ENCODE results near the gene PRKAG1. TPM values are rescaled to one million over a fixed set of nuclear protein-coding genes. Genes with fewer than 3 reads are reported as not detected.

The PRKAG1 gene
- total and polyA plus RNA-seq, 10 of the 15 experiments (the other 5 are each of a cell fraction or from before 2014, with no cell fraction given), result 44.5 to 91.6 (median 60.9) TPM

- ChIA-PET SMC1A (ENCODE audit: uncharacterized antibody, unreplicated experiment) (no interaction called here), RAD21 (ENCODE audit: unreplicated experiment) (no interaction called here), CTCF (no interaction called here), POLR2A (no interaction called here)
- in situ Hi-C loops (cut with MboI), result no loop called here
- Histone ChIP-seq H3K27ac (ENCODE audit: control insufficient read depth, insufficient read depth) (no peak overlapping the region), H3K9ac (ENCODE audit: control insufficient read depth, insufficient read depth, low read length) (no peak overlapping the region), H4K20me1 (ENCODE audit: control insufficient read depth, insufficient read depth) (no peaks in the 10 kb centered on the region), H3K9me3 (replicated peaks; ENCODE audit: control insufficient read depth, insufficient read depth, low read length) (no peaks in the 10 kb centered on the region), H3K27me3 (replicated peaks in 1 of 2; ENCODE audit: control insufficient read depth in 2 of 2, insufficient read depth in 2 of 2, low read length in 1 of 2) (no peaks in the 10 kb centered on the region), H3K79me2 (ENCODE audit: control insufficient read depth, insufficient read depth, low read length) (no peaks in the 10 kb centered on the region), H3K36me3 (ENCODE audit: control insufficient read depth in 2 of 2, insufficient read depth in 2 of 2, low read length in 1 of 2) (peaks cover 34 to 51% of the 10 kb centered on the region in 2 experiments), H2AFZ (ENCODE audit: control insufficient read depth, low read depth, low read length) (no peak overlapping the region), H3K4me1 (ENCODE audit: control insufficient read depth, insufficient read depth, low read length) (no peaks in the 10 kb centered on the region), H3K4me3 (no peak overlapping the region), H3K4me2 (ENCODE audit: control insufficient read depth, insufficient read depth) (no peak overlapping the region)
- BruUV-seq (replicated peaks), result TSS peak; percentile 9
- 95% methylated on average over 4 of the region's 4 CpGs for WGBS (ENCODE audit: insufficient coverage, insufficient replicate concordance, low lambda C conversion rate, missing lambda C conversion rate)
- ATAC-seq (no peak), FAIRE-seq (no peak), DNase-seq (ENCODE audit: low read depth, low spot score) (no peak)
- intact Hi-C loops (cut with micrococcal nuclease; ENCODE audit: unreplicated experiment), result no loop called here
- TF ChIP-seq ETV6 (conservative IDR thresholded peaks at IDR 0.05 in 1 of 2, IDR thresholded peaks at IDR 0.05 in 1 of 2; ENCODE audit: borderline replicate concordance in 1 of 2, low read depth in 1 of 2), result no peak
- no peak for TF ChIP-seq NFYA (IDR thresholded peaks at IDR 0.05; ENCODE audit: borderline replicate concordance, low read depth, low read length)
- TF ChIP-seq ZNF217 (IDR thresholded peaks at IDR 0.05), result no peak
- no peak for TF ChIP-seq SUPT20H (IDR thresholded peaks at IDR 0.05; ENCODE audit: borderline replicate concordance, control insufficient read depth, low read depth, low read length)
- no peak for TF ChIP-seq NFIC (IDR thresholded peaks at IDR 0.05; ENCODE audit: low read depth, low read length)
- no peak for TF ChIP-seq KDM1A (IDR thresholded peaks at IDR 0.05; ENCODE audit: borderline replicate concordance)
- TF ChIP-seq BHLHE40 (IDR thresholded peaks at IDR 0.05; ENCODE audit: borderline replicate concordance in 1 of 2, low read depth in 2 of 2, low read length in 1 of 2), result no peak
- no peak for TF ChIP-seq RELB (IDR thresholded peaks at IDR 0.05; ENCODE audit: low read depth)
- TF ChIP-seq ZNF207 (IDR thresholded peaks at IDR 0.05; ENCODE audit: borderline replicate concordance), result no peak
- no peak for TF ChIP-seq CBX5 (IDR thresholded peaks at IDR 0.05; ENCODE audit: low read depth)
- TF ChIP-seq MLLT1 (IDR thresholded peaks at IDR 0.05), result no peak
- no peak for TF ChIP-seq CREM (IDR thresholded peaks at IDR 0.05; ENCODE audit: low read depth)
- no peak for TF ChIP-seq FOS (IDR thresholded peaks at IDR 0.05; ENCODE audit: borderline replicate concordance, extremely low read depth, insufficient read length)
- no peak for TF ChIP-seq CTCF (IDR thresholded peaks at IDR 0.05 in 2 of 3, conservative IDR thresholded peaks at IDR 0.05 in 1 of 3; ENCODE audit: control insufficient read depth in 2 of 3, extremely low read depth in 1 of 3, insufficient read depth in 1 of 3, low read depth in 3 of 3, low read length in 3 of 3)
- no peak for TF ChIP-seq NFXL1 (IDR thresholded peaks at IDR 0.05; ENCODE audit: borderline replicate concordance)
- no peak for TF ChIP-seq SMAD5 (IDR thresholded peaks at IDR 0.05; ENCODE audit: low read depth)
- no peak for TF ChIP-seq BCLAF1 (IDR thresholded peaks at IDR 0.05)
- TF ChIP-seq MTA3 (IDR thresholded peaks at IDR 0.05; ENCODE audit: borderline replicate concordance, low read length), result no peak
Measured at GRCh38 chr12:49034286-49034622, 15.7 kb upstream of the PRKAG1 start.

Data from GM12878 (cell line).